ENCODE results near the gene FMOD. TPM values are rescaled to one million over a fixed set of nuclear protein-coding genes. Genes with fewer than 3 reads are reported as not detected.

Gene FMOD
- total and polyA plus RNA-seq, 4 donors: 16.5 to 93.4 (median 32.8) TPM

DNA sequence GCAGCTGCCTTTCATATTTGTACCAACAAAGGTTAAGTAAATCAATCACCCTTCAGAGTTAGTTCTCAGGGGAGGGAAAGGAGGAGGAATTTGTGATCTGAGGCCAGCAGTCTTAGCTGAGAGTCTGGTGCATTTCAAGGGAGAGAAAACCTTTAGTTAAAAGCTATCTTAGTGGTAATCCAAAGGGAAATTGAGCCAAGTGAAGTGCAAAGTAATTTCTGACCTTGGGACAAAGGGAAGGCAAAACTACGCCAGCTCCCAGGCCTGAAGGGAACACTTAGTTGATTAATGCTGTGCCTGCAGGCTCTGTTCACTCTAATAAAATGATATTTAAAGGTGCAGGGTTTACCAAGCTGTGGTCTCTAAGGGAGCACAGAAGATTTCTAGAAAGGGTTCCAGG is 23.1 kb upstream of the FMOD start:
- Histone ChIP-seq H3K27me3 (ENCODE audit: control insufficient read depth in 3 of 3, insufficient read depth in 3 of 3, low read length in 2 of 3) (no peaks in the 10 kb centered on the region), H3K4me3 (no peak overlapping the region), H3K36me3 (ENCODE audit: control insufficient read depth in 4 of 4, insufficient read depth in 4 of 4, low read length in 4 of 4) (no peaks in the 10 kb centered on the region), H3K27ac (ENCODE audit: low read depth in 1 of 2, low read length in 1 of 2) (no peak overlapping the region), H3K9ac (ENCODE audit: insufficient read depth in 1 of 2, low read length in 2 of 2) (peak overlapping the region in 1 of 2 donors; percentile 5), H3K9me3 (ENCODE audit: control insufficient read depth in 4 of 4, insufficient read depth in 3 of 4, low read length in 3 of 4) (no peaks in the 10 kb centered on the region), H3K4me1 (ENCODE audit: control insufficient read depth in 5 of 5, insufficient read depth in 5 of 5, low read length in 5 of 5) (peaks cover 1 to 8% (median 4%) of the 10 kb centered on the region in 5 donors)
- DNase-seq (no peak), ATAC-seq (ENCODE audit: insufficient read depth, low FRiP score) (no peak)
- 71 to 95% methylated on average over 1 of the region's 1 CpG for WGBS, 2 donors
- TF ChIP-seq, protein P1, sequence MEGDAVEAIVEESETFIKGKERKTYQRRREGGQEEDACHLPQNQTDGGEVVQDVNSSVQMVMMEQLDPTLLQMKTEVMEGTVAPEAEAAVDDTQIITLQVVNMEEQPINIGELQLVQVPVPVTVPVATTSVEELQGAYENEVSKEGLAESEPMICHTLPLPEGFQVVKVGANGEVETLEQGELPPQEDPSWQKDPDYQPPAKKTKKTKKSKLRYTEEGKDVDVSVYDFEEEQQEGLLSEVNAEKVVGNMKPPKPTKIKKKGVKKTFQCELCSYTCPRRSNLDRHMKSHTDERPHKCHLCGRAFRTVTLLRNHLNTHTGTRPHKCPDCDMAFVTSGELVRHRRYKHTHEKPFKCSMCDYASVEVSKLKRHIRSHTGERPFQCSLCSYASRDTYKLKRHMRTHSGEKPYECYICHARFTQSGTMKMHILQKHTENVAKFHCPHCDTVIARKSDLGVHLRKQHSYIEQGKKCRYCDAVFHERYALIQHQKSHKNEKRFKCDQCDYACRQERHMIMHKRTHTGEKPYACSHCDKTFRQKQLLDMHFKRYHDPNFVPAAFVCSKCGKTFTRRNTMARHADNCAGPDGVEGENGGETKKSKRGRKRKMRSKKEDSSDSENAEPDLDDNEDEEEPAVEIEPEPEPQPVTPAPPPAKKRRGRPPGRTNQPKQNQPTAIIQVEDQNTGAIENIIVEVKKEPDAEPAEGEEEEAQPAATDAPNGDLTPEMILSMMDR (IDR thresholded peaks at IDR 0.05; ENCODE audit: control extremely low read depth, extremely low read depth): no peak

DNA sequence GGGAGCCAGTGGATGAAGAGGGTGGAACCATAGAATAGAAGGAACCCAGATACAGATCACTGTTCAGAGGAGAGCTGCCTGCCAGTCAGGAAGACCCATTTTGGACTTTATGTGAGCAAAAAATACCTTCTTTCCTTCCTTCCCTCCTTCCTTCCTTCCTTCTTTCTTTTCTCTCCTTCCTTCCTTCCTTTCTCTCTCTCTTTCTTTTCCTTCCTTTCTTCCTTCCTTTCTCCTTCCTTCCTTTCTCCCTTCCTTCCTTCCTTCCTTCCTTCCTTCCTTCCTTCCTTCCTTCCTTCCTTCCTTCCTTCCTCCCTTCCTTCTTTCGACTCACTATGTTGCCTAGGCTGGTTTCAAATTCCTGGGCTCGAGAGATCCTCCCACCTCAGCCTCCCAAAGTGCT is 22.1 kb upstream of the FMOD start:
- TF ChIP-seq, protein P1 (IDR thresholded peaks at IDR 0.05; ENCODE audit: control extremely low read depth, extremely low read depth): no peak
- ATAC-seq (ENCODE audit: insufficient read depth, low FRiP score): no peak
- Histone ChIP-seq H3K36me3 (ENCODE audit: control insufficient read depth in 4 of 4, insufficient read depth in 4 of 4, low read length in 4 of 4) (no peaks in the 10 kb centered on the region), H3K4me1 (ENCODE audit: control insufficient read depth in 5 of 5, insufficient read depth in 5 of 5, low read length in 5 of 5) (peaks cover 0 to 9% (median 4%) of the 10 kb centered on the region in 5 donors), H3K27me3 (ENCODE audit: control insufficient read depth in 3 of 3, insufficient read depth in 3 of 3, low read length in 2 of 3) (no peaks in the 10 kb centered on the region), H3K4me3 (no peak overlapping the region), H3K9me3 (ENCODE audit: control insufficient read depth in 4 of 4, insufficient read depth in 3 of 4, low read length in 3 of 4) (no peaks in the 10 kb centered on the region), H3K27ac (ENCODE audit: low read depth in 1 of 2, low read length in 1 of 2) (no peak overlapping the region), H3K9ac (ENCODE audit: insufficient read depth in 1 of 2, low read length in 2 of 2) (no peak overlapping the region)
- no peak for DNase-seq
- 71 to 75% methylated on average over 2 of the region's 2 CpGs for WGBS, 2 donors

DNA sequence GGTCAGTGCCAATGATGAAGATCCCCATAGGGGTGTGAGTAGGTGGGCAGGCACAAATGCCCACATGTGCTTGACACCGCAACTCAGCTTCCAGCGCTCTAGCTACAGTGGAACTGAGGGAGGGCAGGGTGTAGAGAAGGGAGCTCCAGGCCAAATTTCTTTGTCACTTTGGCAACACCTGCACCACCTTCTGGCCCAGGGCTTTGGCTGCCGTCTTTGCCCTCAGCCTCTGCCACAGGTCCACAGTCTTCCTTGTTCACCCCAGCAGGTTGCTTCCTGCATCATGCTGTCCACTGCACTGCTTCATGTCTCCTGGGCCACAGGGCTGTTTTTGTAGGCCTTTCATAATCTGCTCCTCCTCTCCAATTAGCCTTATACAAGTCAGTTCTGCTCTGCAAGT is 20.4 kb upstream of the FMOD start:
- Histone ChIP-seq H3K4me1 (ENCODE audit: control insufficient read depth in 5 of 5, insufficient read depth in 5 of 5, low read length in 5 of 5) (peaks cover 0 to 9% (median 4%) of the 10 kb centered on the region in 5 donors), H3K27me3 (ENCODE audit: control insufficient read depth in 3 of 3, insufficient read depth in 3 of 3, low read length in 2 of 3) (no peaks in the 10 kb centered on the region), H3K36me3 (ENCODE audit: control insufficient read depth in 4 of 4, insufficient read depth in 4 of 4, low read length in 4 of 4) (no peaks in the 10 kb centered on the region), H3K27ac (ENCODE audit: low read depth in 1 of 2, low read length in 1 of 2) (no peak overlapping the region), H3K4me3 (no peak overlapping the region), H3K9me3 (ENCODE audit: control insufficient read depth in 4 of 4, insufficient read depth in 3 of 4, low read length in 3 of 4) (peaks cover 0 to 4% (median 0%) of the 10 kb centered on the region in 4 donors), H3K9ac (ENCODE audit: insufficient read depth in 1 of 2, low read length in 2 of 2) (no peak overlapping the region)
- ATAC-seq (ENCODE audit: insufficient read depth, low FRiP score): no peak
- TF ChIP-seq, protein P1 (IDR thresholded peaks at IDR 0.05; ENCODE audit: control extremely low read depth, extremely low read depth): no peak
- DNase-seq: no peak
- 97 to 98% methylated on average over 3 of the region's 3 CpGs for WGBS, 2 donors

DNA sequence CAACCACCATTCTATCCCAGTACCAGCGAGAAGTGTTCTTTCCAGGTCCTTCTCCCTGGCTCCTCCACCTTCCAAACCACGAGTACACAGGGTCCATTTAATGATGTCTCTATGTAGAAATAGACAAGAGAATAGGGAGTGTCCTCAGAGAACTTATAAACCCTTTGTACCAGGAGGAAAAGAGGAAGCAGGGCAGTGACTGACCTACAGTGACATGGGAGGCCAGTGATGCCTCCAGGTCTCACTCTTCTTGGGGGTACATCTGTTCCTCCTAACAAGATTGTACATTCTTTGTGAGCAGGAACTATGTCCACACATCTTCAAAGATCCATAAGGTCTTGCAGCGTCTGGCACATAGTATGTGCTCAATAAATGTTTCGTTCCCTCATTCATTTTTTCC is 18.7 kb upstream of the FMOD start:
- WGBS, 2 donors: 84 to 88% methylated on average over 4 of the region's 4 CpGs
- H3K9ac ChIP-seq (ENCODE audit: insufficient read depth in 1 of 2, low read length in 2 of 2): no peak overlapping the region
- peak overlapping the region in 1 of 2 donors; percentile 0 for H3K27ac ChIP-seq (ENCODE audit: low read depth in 1 of 2, low read length in 1 of 2)
- DNase-seq (no peak), ATAC-seq (ENCODE audit: insufficient read depth, low FRiP score) (no peak)
- no peaks in the 10 kb centered on the region for H3K36me3 ChIP-seq (ENCODE audit: control insufficient read depth in 4 of 4, insufficient read depth in 4 of 4, low read length in 4 of 4)
- peaks cover 0 to 4% (median 0%) of the 10 kb centered on the region in 4 donors for H3K9me3 ChIP-seq (ENCODE audit: control insufficient read depth in 4 of 4, insufficient read depth in 3 of 4, low read length in 3 of 4)
- peaks cover 0 to 13% (median 5%) of the 10 kb centered on the region in 5 donors for H3K4me1 ChIP-seq (ENCODE audit: control insufficient read depth in 5 of 5, insufficient read depth in 5 of 5, low read length in 5 of 5)
- no peak overlapping the region for H3K4me3 ChIP-seq
- TF ChIP-seq, protein P1 (IDR thresholded peaks at IDR 0.05; ENCODE audit: control extremely low read depth, extremely low read depth): no peak
- no peaks in the 10 kb centered on the region for H3K27me3 ChIP-seq (ENCODE audit: control insufficient read depth in 3 of 3, insufficient read depth in 3 of 3, low read length in 2 of 3)

Data from lung (tissue), 12 donors.